ENCODE measurements around the gene LCA5L.

DNA sequence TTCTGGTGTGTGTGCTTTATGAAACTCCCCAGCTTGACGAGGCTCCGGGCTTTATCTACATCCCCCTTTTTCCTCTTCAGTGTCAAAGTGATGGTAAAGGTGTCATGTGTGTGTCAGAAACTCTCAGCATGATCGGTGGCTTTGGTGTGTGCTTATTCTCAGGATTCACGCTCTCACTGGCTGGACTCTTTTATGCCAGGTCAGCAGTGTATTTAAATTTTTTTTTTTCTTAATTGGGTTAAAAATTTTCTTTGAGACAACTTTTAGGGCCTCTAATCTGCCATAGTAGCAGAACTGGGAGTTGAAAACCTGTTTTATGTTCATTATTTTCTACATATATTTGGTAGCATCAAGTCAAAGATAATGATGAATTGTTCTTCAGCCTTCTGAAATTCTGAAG, 27.2 kb upstream of the LCA5L start:
- TF ChIP-seq POLR2A (IDR thresholded peaks at IDR 0.05) = no peak
- TF ChIP-seq CTCF (IDR thresholded peaks at IDR 0.05) = no peak
- TF ChIP-seq EP300 (IDR thresholded peaks at IDR 0.05) = no peak
